HepG2 (cell line): ENCODE results near the gene MLLT10. TPM values are rescaled to one million over a fixed set of nuclear protein-coding genes. Genes with fewer than 3 reads are reported as not detected.

ENCODE experiments used
- ETV6 ChIP-seq: sonication (generic); formaldehyde crosslinking; conservative IDR thresholded peaks from 2 replicates; pipeline ENCODE4 v1.4.0; 2020; ENCODE audit warnings: missing genetic modification reagents
- HNF1B ChIP-seq: sonication (generic); formaldehyde crosslinking; IDR thresholded peaks from 2 replicates; pipeline ENCODE4 v1.5.1; 2020; ENCODE audit warnings: mild to moderate bottlenecking, moderate library complexity, missing genetic modification reagents
- JUNB ChIP-seq: sonication (generic); formaldehyde crosslinking; IDR thresholded peaks from 2 replicates; pipeline ENCODE4 v1.8.0; 2022; ENCODE audit warnings: missing genetic modification reagents, mild to moderate bottlenecking, borderline replicate concordance
- MED1 ChIP-seq: sonication (generic); formaldehyde crosslinking; IDR thresholded peaks from 2 replicates; pipeline ENCODE4 v1.4.0; 2020; ENCODE audit warnings: missing genetic modification reagents
- PITX1 ChIP-seq: sonication (generic); formaldehyde crosslinking; IDR thresholded peaks from 2 replicates; pipeline ENCODE4 v1.5.1; 2020; ENCODE audit warnings: mild to moderate bottlenecking, missing genetic modification reagents
- REPIN1 ChIP-seq: sonication (generic); formaldehyde crosslinking; IDR thresholded peaks from 2 replicates; pipeline ENCODE4 v1.8.0; 2022; ENCODE audit warnings: missing genetic modification reagents, low read depth, mild to moderate bottlenecking, borderline replicate concordance
- SNAPC5 ChIP-seq: sonication (generic); formaldehyde crosslinking; IDR thresholded peaks from 2 replicates; pipeline ENCODE4 v1.8.1; 2023; ENCODE audit warnings: mild to moderate bottlenecking, missing genetic modification reagents, borderline replicate concordance
- TBX3 ChIP-seq: fragments of 450-650 bp; IDR thresholded peaks from 2 replicates; pipeline ENCODE4 v1.6.1; 2017; ENCODE audit warnings: antibody characterized with exemption, mild to moderate bottlenecking, inconsistent platforms, borderline replicate concordance
- ZBTB14 ChIP-seq: sonication (generic); formaldehyde crosslinking; IDR thresholded peaks from 2 replicates; pipeline ENCODE4 v1.4.0; 2020; ENCODE audit warnings: missing genetic modification reagents
- ZNF503 ChIP-seq: sonication (generic); formaldehyde crosslinking; IDR thresholded peaks from 2 replicates; pipeline ENCODE4 v1.4.0; 2020; ENCODE audit warnings: missing genetic modification reagents
- ZNF547 ChIP-seq: sonication (generic); formaldehyde crosslinking; IDR thresholded peaks from 2 replicates; pipeline ENCODE4 v1.5.1; 2020; ENCODE audit warnings: mild to moderate bottlenecking, missing genetic modification reagents
- ZNF609 ChIP-seq: sonication (generic); formaldehyde crosslinking; IDR thresholded peaks from 2 replicates; pipeline ENCODE4 v1.4.0; 2020; ENCODE audit warnings: mild to moderate bottlenecking, missing genetic modification reagents, borderline replicate concordance
- ZNF75D ChIP-seq: sonication (generic); formaldehyde crosslinking; IDR thresholded peaks from 2 replicates; pipeline ENCODE4 v1.8.1; 2023; ENCODE audit warnings: missing genetic modification reagents, mild to moderate bottlenecking, borderline replicate concordance
- ZSCAN30 ChIP-seq: sonication (generic); formaldehyde crosslinking; IDR thresholded peaks from 2 replicates; pipeline ENCODE4 v1.5.0; 2020; ENCODE audit warnings: mild to moderate bottlenecking, missing genetic modification reagents
- polyA plus RNA-seq, 8 experiments: library from polyadenylated mRNA; depleted of rRNA in 3 of 8; stranded (reverse) in 7 of 8; unstranded in 1 of 8; fragments of >200 nt; fragmentation: Illumina TruSeq in 4 of 8; extraction: Trizol in 4 of 8; gene quantifications; 2 replicates each; pipeline versions ENCODE4 v1.2.1 to v1.2.3, GENCODE V29; 2011 to 2016; ENCODE audit warnings: low read depth in 4 of 8, missing spikeins in 1 of 8, mixed read lengths in 1 of 8; ENCODE audit not compliant: insufficient read depth in 1 of 8
- total RNA-seq, 5 experiments: library from RNA; depleted of rRNA; stranded (reverse); fragments of >200 nt; fragmentation: Illumina TruSeq; extraction: Trizol; gene quantifications; 2 replicates each; pipeline ENCODE4 v1.2.3, GENCODE V29; 2016; ENCODE audit warnings: low read depth in 1 of 5
- TF ChIP-seq, protein P1 (sequence below): sonication (generic); formaldehyde crosslinking; IDR thresholded peaks from 2 replicates; pipeline ENCODE4 v1.8.0; 2022; ENCODE audit warnings: missing genetic modification reagents, mild to moderate bottlenecking, moderate library complexity, borderline replicate concordance

Gene MLLT10
- total and polyA plus RNA-seq, 2 of the 13 experiments (the other 11 are each of a cell fraction or from before 2014, with no cell fraction given), result 51.3 to 84.1 TPM

GRCh38 chr10:21525367-21526187 is 8.5 kb upstream of the MLLT10 start, which contains the start of gene SKIDA1 (continued):
- TF ChIP-seq ZNF609 (CRISPR knock-in tag) (peak; percentile 66), MED1 (peak; percentile 71), ZSCAN30 (CRISPR knock-in tag) (peak; percentile 69; the same call in 1 of the 2 replicates), ZBTB14 (CRISPR knock-in tag) (peak; percentile 84), REPIN1 (peak; percentile 18; the same call in 1 of the 2 replicates), PITX1 (CRISPR knock-in tag) (peak; percentile 96), ZNF75D (CRISPR knock-in tag) (no peak), ZNF503 (peak; percentile 26; the same call in 1 of the 2 replicates), ETV6 (CRISPR knock-in tag) (0 out of 2 replicates have a peak, but pooled peaks have one; percentile 25), SNAPC5 (CRISPR knock-in tag) (peak; percentile 40; the same call in 1 of the 2 replicates), ZNF547 (peak; percentile 42; the same call in 1 of the 2 replicates), JUNB (CRISPR knock-in tag) (no peak; the same call in 1 of the 2 replicates), TBX3 (peak; percentile 13; the same call in 1 of the 2 replicates), HNF1B (CRISPR knock-in tag) (peak; percentile 62; the same call in 1 of the 2 replicates)
- TF ChIP-seq, protein P1, sequence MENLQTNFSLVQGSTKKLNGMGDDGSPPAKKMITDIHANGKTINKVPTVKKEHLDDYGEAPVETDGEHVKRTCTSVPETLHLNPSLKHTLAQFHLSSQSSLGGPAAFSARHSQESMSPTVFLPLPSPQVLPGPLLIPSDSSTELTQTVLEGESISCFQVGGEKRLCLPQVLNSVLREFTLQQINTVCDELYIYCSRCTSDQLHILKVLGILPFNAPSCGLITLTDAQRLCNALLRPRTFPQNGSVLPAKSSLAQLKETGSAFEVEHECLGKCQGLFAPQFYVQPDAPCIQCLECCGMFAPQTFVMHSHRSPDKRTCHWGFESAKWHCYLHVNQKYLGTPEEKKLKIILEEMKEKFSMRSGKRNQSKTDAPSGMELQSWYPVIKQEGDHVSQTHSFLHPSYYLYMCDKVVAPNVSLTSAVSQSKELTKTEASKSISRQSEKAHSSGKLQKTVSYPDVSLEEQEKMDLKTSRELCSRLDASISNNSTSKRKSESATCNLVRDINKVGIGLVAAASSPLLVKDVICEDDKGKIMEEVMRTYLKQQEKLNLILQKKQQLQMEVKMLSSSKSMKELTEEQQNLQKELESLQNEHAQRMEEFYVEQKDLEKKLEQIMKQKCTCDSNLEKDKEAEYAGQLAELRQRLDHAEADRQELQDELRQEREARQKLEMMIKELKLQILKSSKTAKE, result peak; percentile 67; the same call in 1 of the 2 replicates
